ENCODE results near the gene RPL18.

Gene RPL18

GRCh38 chr19:48656840-48657474, 38.0 kb upstream of the RPL18 start:
- peak overlapping the region; percentile 17 for H3K27ac ChIP-seq (ENCODE audit: poor library complexity, severe bottlenecking)
- ATAC-seq (ENCODE audit: low read depth) (peak; percentile 66), DNase-seq (ENCODE audit: low spot score) (no peak)
- H3K27me3 ChIP-seq (ENCODE audit: insufficient read depth, poor library complexity, severe bottlenecking), result no peaks in the 10 kb centered on the region
- H3K4me1 ChIP-seq (ENCODE audit: insufficient read depth, poor library complexity, severe bottlenecking), result peaks cover 10% of the 10 kb centered on the region
- no peaks in the 10 kb centered on the region for H3K9me3 ChIP-seq (ENCODE audit: severe bottlenecking)
- TF ChIP-seq CTCF (IDR thresholded peaks at IDR 0.05; ENCODE audit: poor library complexity, severe bottlenecking), result no peak
- no peak overlapping the region for H3K4me3 ChIP-seq (ENCODE audit: severe bottlenecking)
- H3K36me3 ChIP-seq (ENCODE audit: low read depth), result no peaks in the 10 kb centered on the region

GRCh38 chr19:48654299-48655059, 35.5 kb upstream of the RPL18 start:
- no peak for TF ChIP-seq CTCF (IDR thresholded peaks at IDR 0.05; ENCODE audit: poor library complexity, severe bottlenecking)
- H3K27ac ChIP-seq (ENCODE audit: poor library complexity, severe bottlenecking), result no peak overlapping the region
- no peak for ATAC-seq (ENCODE audit: low read depth)
- H3K36me3 ChIP-seq (ENCODE audit: low read depth), result no peaks in the 10 kb centered on the region
- no peaks in the 10 kb centered on the region for H3K9me3 ChIP-seq (ENCODE audit: severe bottlenecking)
- no peak overlapping the region for H3K4me3 ChIP-seq (ENCODE audit: severe bottlenecking)
- no peak for DNase-seq (ENCODE audit: low spot score)
- H3K4me1 ChIP-seq (ENCODE audit: insufficient read depth, poor library complexity, severe bottlenecking), result peaks cover 10% of the 10 kb centered on the region
- H3K27me3 ChIP-seq (ENCODE audit: insufficient read depth, poor library complexity, severe bottlenecking), result no peaks in the 10 kb centered on the region

- DNase-seq (ENCODE audit: low spot score) (no peak), ATAC-seq (ENCODE audit: low read depth) (no peak)
- Histone ChIP-seq H3K4me3 (ENCODE audit: severe bottlenecking) (no peak overlapping the region), H3K36me3 (ENCODE audit: low read depth) (no peaks in the 10 kb centered on the region), H3K27me3 (ENCODE audit: insufficient read depth, poor library complexity, severe bottlenecking) (no peaks in the 10 kb centered on the region), H3K4me1 (ENCODE audit: insufficient read depth, poor library complexity, severe bottlenecking) (peaks cover 9% of the 10 kb centered on the region), H3K27ac (ENCODE audit: poor library complexity, severe bottlenecking) (no peak overlapping the region), H3K9me3 (ENCODE audit: severe bottlenecking) (no peaks in the 10 kb centered on the region)
- TF ChIP-seq CTCF (IDR thresholded peaks at IDR 0.05; ENCODE audit: poor library complexity, severe bottlenecking), result no peak
Measured at GRCh38 chr19:48651683-48652048, 32.7 kb upstream of the RPL18 start.

- no peak overlapping the region for H3K27ac ChIP-seq (ENCODE audit: poor library complexity, severe bottlenecking)
- TF ChIP-seq CTCF (IDR thresholded peaks at IDR 0.05; ENCODE audit: poor library complexity, severe bottlenecking), result no peak
- no peaks in the 10 kb centered on the region for H3K36me3 ChIP-seq (ENCODE audit: low read depth)
- no peak overlapping the region for H3K4me3 ChIP-seq (ENCODE audit: severe bottlenecking)
- H3K4me1 ChIP-seq (ENCODE audit: insufficient read depth, poor library complexity, severe bottlenecking), result peaks cover 9% of the 10 kb centered on the region
- no peaks in the 10 kb centered on the region for H3K9me3 ChIP-seq (ENCODE audit: severe bottlenecking)
- DNase-seq (ENCODE audit: low spot score) (no peak), ATAC-seq (ENCODE audit: low read depth) (no peak)
- no peaks in the 10 kb centered on the region for H3K27me3 ChIP-seq (ENCODE audit: insufficient read depth, poor library complexity, severe bottlenecking)
Measured at GRCh38 chr19:48650974-48651682, 32.1 kb upstream of the RPL18 start.
